SK-N-SH (cell line): ENCODE data around the gene SERPIND1. TPM values are rescaled to one million over a fixed set of nuclear protein-coding genes. Genes with fewer than 3 reads are reported as not detected.

Experiments used
- CTCF ChIA-PET: fragments of 300-600, 350-600 bp; formaldehyde crosslinking; extraction: SDS; loops from one replicate; lab custom pipeline; 2021; lab: Yijun Ruan, JAX
- POLR2A ChIA-PET: fragments of 350-600 bp; sonication (Branson Sonifier 250); formaldehyde crosslinking; extraction: SDS; loops from one replicate; lab custom pipeline; 2020; ENCODE audit warnings: antibody characterized with exemption, inconsistent platforms; lab: Yijun Ruan, JAX
- DNase-seq: peaks from one replicate; pipeline ENCODE4 v3.0.0; 2012
- H2AFZ ChIP-seq: fragments of 200-600 bp; sonication (generic); 2 replicates; pipeline ENCODE4 v1.8.1; 2016; ENCODE audit warnings: antibody characterized with exemption, mild to moderate bottlenecking, low read depth
- H3F3A ChIP-seq: fragments of 200-600 bp; sonication (generic); replicated peaks from 2 replicates; pipeline ENCODE3; 2016; ENCODE audit warnings: antibody characterized with exemption, mild to moderate bottlenecking; ENCODE audit not compliant: insufficient read depth
- H3K27ac ChIP-seq, 2 experiments: fragments of 200-500 bp in 1 of 2; fragments of 200-600 bp in 1 of 2; sonication (Bioruptor generic) in 1 of 2; sonication (generic), shearing (Covaris generic) in 1 of 2; 2 replicates each; pipeline versions ENCODE4 v1.5.1 to v1.6.1; 2014 to 2016; ENCODE audit warnings: low read depth in 2 of 2, inconsistent platforms in 1 of 2, low read length in 1 of 2, mild to moderate bottlenecking in 1 of 2, mixed read lengths in 1 of 2
- H3K27me3 ChIP-seq: fragments of 200-600 bp; sonication (generic), shearing (Covaris generic); 2 replicates; pipeline ENCODE4 v1.6.1; 2016; ENCODE audit warnings: mixed run types; ENCODE audit not compliant: insufficient read depth
- H3K36me3 ChIP-seq, 2 experiments: fragments of 200-500 bp in 1 of 2; fragments of 200-600 bp in 1 of 2; sonication (Bioruptor generic) in 1 of 2; sonication (generic) in 1 of 2; replicated peaks in 1 of 2; 2 replicates each; pipeline versions ENCODE3 to v1.5.1; 2014 to 2016; ENCODE audit warnings: low read length in 1 of 2, mild to moderate bottlenecking in 1 of 2; ENCODE audit not compliant: insufficient read depth in 2 of 2, control insufficient read depth in 1 of 2
- H3K4me1 ChIP-seq, 2 experiments: fragments of 200-500 bp in 1 of 2; fragments of 200-600 bp in 1 of 2; sonication (Bioruptor generic) in 1 of 2; sonication (generic), shearing (Covaris generic) in 1 of 2; 2 replicates each; pipeline versions ENCODE4 v1.5.1 to v1.6.1; 2014 to 2016; ENCODE audit warnings: low read depth in 1 of 2, low read length in 1 of 2, mixed run types in 1 of 2; ENCODE audit not compliant: insufficient read depth in 2 of 2, control insufficient read depth in 1 of 2
- H3K4me2 ChIP-seq: fragments of 200-600 bp; sonication (generic), shearing (Covaris generic); 2 replicates; pipeline ENCODE4 v1.6.1; 2017; ENCODE audit warnings: mixed run types
- H3K4me3 ChIP-seq, 2 experiments: fragments of 200-500 bp in 1 of 2; fragments of 200-600 bp in 1 of 2; sonication (Bioruptor generic) in 1 of 2; sonication (generic), shearing (Covaris generic) in 1 of 2; 2 replicates each; pipeline versions ENCODE4 v1.5.1 to v1.8.1; 2014 to 2016; ENCODE audit warnings: low read depth in 2 of 2, inconsistent platforms in 1 of 2, low read length in 1 of 2, mild to moderate bottlenecking in 1 of 2, mixed read lengths in 1 of 2, moderate library complexity in 1 of 2
- H3K79me2 ChIP-seq: fragments of 200-600 bp; sonication (generic); 2 replicates; pipeline ENCODE4 v1.8.1; 2017; ENCODE audit warnings: mild to moderate bottlenecking; ENCODE audit not compliant: insufficient read depth
- H3K9ac ChIP-seq: fragments of 200-600 bp; sonication (generic); 2 replicates; pipeline ENCODE4 v1.6.1; 2017; ENCODE audit warnings: mixed run types
- H3K9me2 ChIP-seq: fragments of 200-600 bp; sonication (generic); 2 replicates; pipeline ENCODE4 v1.6.1; 2017; ENCODE audit warnings: mixed run types
- H3K9me3 ChIP-seq: fragments of 200-600 bp; sonication (generic); 2 replicates; pipeline ENCODE4 v1.6.1; 2017; ENCODE audit warnings: mixed run types, mild to moderate bottlenecking, moderate library complexity
- H4K20me1 ChIP-seq: fragments of 200-600 bp; sonication (generic); 2 replicates; pipeline ENCODE4 v1.6.1; 2017; ENCODE audit warnings: mild to moderate bottlenecking, mixed run types; ENCODE audit not compliant: insufficient read depth
- CHD2 ChIP-seq: fragments of 150-350 bp; IDR thresholded peaks from 2 replicates; pipeline ENCODE4 v1.6.1; 2018; ENCODE audit warnings: low read length; ENCODE audit not compliant: partially characterized antibody
- ELF1 ChIP-seq: IDR thresholded peaks from 2 replicates; pipeline ENCODE4 v1.4.0; 2012
- EP300 ChIP-seq, 2 experiments: IDR thresholded peaks; 2 replicates each; pipeline versions ENCODE4 v1.4.0 to v1.6.1; 2012; ENCODE audit warnings: borderline replicate concordance in 1 of 2, low read depth in 1 of 2, low read length in 1 of 2
- EZH2phosphoT487 ChIP-seq: fragments of 200-600 bp; sonication (generic); IDR thresholded peaks from 2 replicates; pipeline ENCODE4 v1.6.1; 2017; ENCODE audit warnings: low read depth, mixed run types, mild to moderate bottlenecking, antibody characterized with exemption, moderate library complexity, borderline replicate concordance
- FOSL2 ChIP-seq: IDR thresholded peaks from 2 replicates; pipeline ENCODE4 v1.4.0; 2012; ENCODE audit warnings: low read depth, mild to moderate bottlenecking, moderate library complexity, borderline replicate concordance
- FOXM1 ChIP-seq: IDR thresholded peaks from 2 replicates; pipeline ENCODE4 v1.4.0; 2012; ENCODE audit warnings: low read depth, mild to moderate bottlenecking
- GATA2 ChIP-seq: sonication (generic); formaldehyde crosslinking; IDR thresholded peaks from 2 replicates; pipeline ENCODE4 v1.5.0; 2020; ENCODE audit warnings: mild to moderate bottlenecking, missing genetic modification reagents
- JUND ChIP-seq: IDR thresholded peaks from 2 replicates; pipeline ENCODE4 v1.4.0; 2012
- MEF2A ChIP-seq: IDR thresholded peaks from 2 replicates; pipeline ENCODE4 v1.4.0; 2012; ENCODE audit warnings: low read depth, borderline replicate concordance
- MXI1 ChIP-seq: IDR thresholded peaks from 2 replicates; pipeline ENCODE4 v1.6.1; 2012; ENCODE audit warnings: mild to moderate bottlenecking, low read depth, low read length, improper control_type of control experiment
- NRF1 ChIP-seq: IDR thresholded peaks from 2 replicates; pipeline ENCODE4 v1.6.1; 2012; ENCODE audit warnings: low read depth, mild to moderate bottlenecking, low read length
- POLR2AphosphoS5 ChIP-seq: IDR thresholded peaks from 2 replicates; pipeline ENCODE4 v1.6.1; 2012; ENCODE audit warnings: low read depth, low read length
- RAD21 ChIP-seq: IDR thresholded peaks from 2 replicates; pipeline ENCODE4 v1.6.1; 2012; ENCODE audit warnings: mild to moderate bottlenecking, low read length
- RFX5 ChIP-seq: IDR thresholded peaks from 2 replicates; pipeline ENCODE4 v1.6.1; 2012; ENCODE audit warnings: mild to moderate bottlenecking, improper control_type of control experiment, low read length
- RXRA ChIP-seq: IDR thresholded peaks from 2 replicates; pipeline ENCODE4 v1.4.0; 2012; ENCODE audit warnings: low read depth, mild to moderate bottlenecking, borderline replicate concordance
- SIN3A ChIP-seq: IDR thresholded peaks from 2 replicates; pipeline ENCODE4 v1.6.1; 2012; ENCODE audit warnings: low read depth, mild to moderate bottlenecking, low read length, moderate library complexity, borderline replicate concordance
- SMC3 ChIP-seq: IDR thresholded peaks from 2 replicates; pipeline ENCODE4 v1.6.1; 2012; ENCODE audit warnings: low read depth, low read length, improper control_type of control experiment
- TCF12 ChIP-seq: IDR thresholded peaks from 2 replicates; pipeline ENCODE4 v1.4.0; 2012
- TEAD4 ChIP-seq: IDR thresholded peaks from 2 replicates; pipeline ENCODE4 v1.4.0; 2012; ENCODE audit warnings: mild to moderate bottlenecking, borderline replicate concordance; ENCODE audit not compliant: insufficient read depth
- YY1 ChIP-seq: IDR thresholded peaks from 2 replicates; pipeline ENCODE4 v1.4.0; 2012; ENCODE audit warnings: low read depth, mild to moderate bottlenecking
- WGBS: methylation state at CpG from one replicate; pipeline ENCODE4 v1.1.6; 2017; ENCODE audit warnings: low lambda C conversion rate; 5-methylcytosine and 5-hydroxymethylcytosine counted together
- polyA plus RNA-seq, 3 experiments: library from polyadenylated mRNA; depleted of rRNA; stranded (reverse); fragments of >200 nt; gene quantifications; 2 replicates each; pipeline ENCODE4 v1.2.3, GENCODE V29; 2012
- TF ChIP-seq, protein P1 (sequence below): IDR thresholded peaks from 2 replicates; pipeline ENCODE4 v1.4.0; 2012; ENCODE audit warnings: low read depth, borderline replicate concordance
- TF ChIP-seq, protein P2 (sequence below): IDR thresholded peaks from 2 replicates; pipeline ENCODE4 v1.4.0; 2012; ENCODE audit warnings: low read depth, borderline replicate concordance
- TF ChIP-seq, protein P3 (sequence below): fragments of 150-350 bp; IDR thresholded peaks from 2 replicates; pipeline ENCODE4 v1.6.1; 2017; ENCODE audit warnings: antibody characterized with exemption, low read length, low read depth, borderline replicate concordance
- TF ChIP-seq, protein P4 (sequence below): fragments of 200-600 bp; sonication (generic); IDR thresholded peaks from 2 replicates; pipeline ENCODE4 v1.6.1; 2017; ENCODE audit warnings: antibody characterized with exemption, mild to moderate bottlenecking, moderate library complexity
- TF ChIP-seq, protein P5 (sequence below): IDR thresholded peaks from 2 replicates; pipeline ENCODE4 v1.4.0; 2012; ENCODE audit warnings: low read depth

Gene SERPIND1
- polyA plus RNA-seq, 1 of the 3 experiments (the other 2 are of a cell fraction): not detected

DNA sequence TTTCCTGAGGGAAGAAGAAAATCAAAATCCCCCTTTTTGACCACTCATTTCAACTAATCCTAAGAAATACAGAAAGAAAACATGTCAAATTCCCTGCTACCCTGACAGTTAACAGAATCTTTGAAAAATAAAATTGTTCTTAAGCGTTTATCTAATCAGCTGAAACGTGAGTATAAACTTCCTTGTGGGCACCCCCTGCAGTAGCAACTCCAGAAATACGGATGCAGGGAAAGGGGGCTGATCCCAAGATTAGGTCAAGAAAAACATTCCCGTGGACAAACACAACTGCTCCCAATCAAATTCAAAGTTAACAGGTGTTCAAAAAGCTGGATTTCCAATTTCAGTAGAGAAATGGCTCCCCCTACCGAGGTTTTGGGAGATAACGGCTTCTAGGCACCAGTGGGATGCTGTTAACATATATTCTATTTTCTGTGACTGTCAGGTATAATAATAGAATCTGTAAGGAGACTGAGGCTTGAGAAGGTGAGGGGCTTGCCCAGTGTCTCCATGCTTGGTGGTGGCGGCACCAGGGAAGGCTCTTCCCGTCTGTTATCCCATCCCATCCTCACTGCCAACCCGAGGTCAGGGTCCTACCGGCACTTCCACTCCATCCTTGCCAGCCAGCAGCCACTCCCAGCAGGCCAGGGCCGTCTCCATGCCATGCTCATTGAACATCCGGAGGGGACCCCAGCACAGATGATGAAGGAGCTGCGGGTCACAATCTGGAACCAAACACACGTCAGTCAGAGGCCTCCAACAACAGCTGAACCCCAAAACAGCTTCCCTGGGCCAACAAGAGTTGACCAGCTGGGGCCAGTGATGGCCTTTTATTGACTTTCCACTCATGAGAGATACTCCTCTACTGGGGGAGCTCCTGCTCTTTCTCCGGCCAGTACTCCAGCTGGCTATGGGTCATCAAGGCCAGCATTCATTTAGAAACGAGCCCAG is 32.0 kb upstream of the SERPIND1 start:
- H3K4me3 ChIP-seq: no peak overlapping the region; a peak in 1 of 4 replicates
- no peaks in the 10 kb centered on the region for H3K9me3 ChIP-seq
- H3K4me1 ChIP-seq: no peaks in the 10 kb centered on the region; a peak in 2 of 4 replicates
- no peak for TF ChIP-seq EZH2phosphoT487
- no peak for TF ChIP-seq MXI1
- peak; percentile 19; the same call in 1 of the 2 replicates for TF ChIP-seq SMC3
- TF ChIP-seq NRF1: no peak
- TF ChIP-seq RXRA: no peak
- TF ChIP-seq YY1: no peak
- TF ChIP-seq RAD21: peak; percentile 69
- TF ChIP-seq GATA2 (CRISPR knock-in tag): 0 out of 2 replicates have a peak, but pooled peaks have one; percentile 5
- TF ChIP-seq FOSL2: no peak
- TF ChIP-seq, protein P1, sequence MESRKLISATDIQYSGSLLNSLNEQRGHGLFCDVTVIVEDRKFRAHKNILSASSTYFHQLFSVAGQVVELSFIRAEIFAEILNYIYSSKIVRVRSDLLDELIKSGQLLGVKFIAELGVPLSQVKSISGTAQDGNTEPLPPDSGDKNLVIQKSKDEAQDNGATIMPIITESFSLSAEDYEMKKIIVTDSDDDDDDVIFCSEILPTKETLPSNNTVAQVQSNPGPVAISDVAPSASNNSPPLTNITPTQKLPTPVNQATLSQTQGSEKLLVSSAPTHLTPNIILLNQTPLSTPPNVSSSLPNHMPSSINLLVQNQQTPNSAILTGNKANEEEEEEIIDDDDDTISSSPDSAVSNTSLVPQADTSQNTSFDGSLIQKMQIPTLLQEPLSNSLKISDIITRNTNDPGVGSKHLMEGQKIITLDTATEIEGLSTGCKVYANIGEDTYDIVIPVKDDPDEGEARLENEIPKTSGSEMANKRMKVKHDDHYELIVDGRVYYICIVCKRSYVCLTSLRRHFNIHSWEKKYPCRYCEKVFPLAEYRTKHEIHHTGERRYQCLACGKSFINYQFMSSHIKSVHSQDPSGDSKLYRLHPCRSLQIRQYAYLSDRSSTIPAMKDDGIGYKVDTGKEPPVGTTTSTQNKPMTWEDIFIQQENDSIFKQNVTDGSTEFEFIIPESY: no peak
- TF ChIP-seq RFX5: no peak
- TF ChIP-seq, protein P2, sequence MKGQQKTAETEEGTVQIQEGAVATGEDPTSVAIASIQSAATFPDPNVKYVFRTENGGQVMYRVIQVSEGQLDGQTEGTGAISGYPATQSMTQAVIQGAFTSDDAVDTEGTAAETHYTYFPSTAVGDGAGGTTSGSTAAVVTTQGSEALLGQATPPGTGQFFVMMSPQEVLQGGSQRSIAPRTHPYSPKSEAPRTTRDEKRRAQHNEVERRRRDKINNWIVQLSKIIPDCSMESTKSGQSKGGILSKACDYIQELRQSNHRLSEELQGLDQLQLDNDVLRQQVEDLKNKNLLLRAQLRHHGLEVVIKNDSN: no peak
- no peak for TF ChIP-seq EP300 (IDR thresholded peaks at IDR 0.05; ENCODE audit: borderline replicate concordance in 1 of 2, low read depth in 1 of 2, low read length in 1 of 2)
- TF ChIP-seq FOXM1: no peak
- TF ChIP-seq TEAD4: no peak
- TF ChIP-seq, protein P3, sequence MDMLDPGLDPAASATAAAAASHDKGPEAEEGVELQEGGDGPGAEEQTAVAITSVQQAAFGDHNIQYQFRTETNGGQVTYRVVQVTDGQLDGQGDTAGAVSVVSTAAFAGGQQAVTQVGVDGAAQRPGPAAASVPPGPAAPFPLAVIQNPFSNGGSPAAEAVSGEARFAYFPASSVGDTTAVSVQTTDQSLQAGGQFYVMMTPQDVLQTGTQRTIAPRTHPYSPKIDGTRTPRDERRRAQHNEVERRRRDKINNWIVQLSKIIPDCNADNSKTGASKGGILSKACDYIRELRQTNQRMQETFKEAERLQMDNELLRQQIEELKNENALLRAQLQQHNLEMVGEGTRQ: no peak
- TF ChIP-seq, protein P4, sequence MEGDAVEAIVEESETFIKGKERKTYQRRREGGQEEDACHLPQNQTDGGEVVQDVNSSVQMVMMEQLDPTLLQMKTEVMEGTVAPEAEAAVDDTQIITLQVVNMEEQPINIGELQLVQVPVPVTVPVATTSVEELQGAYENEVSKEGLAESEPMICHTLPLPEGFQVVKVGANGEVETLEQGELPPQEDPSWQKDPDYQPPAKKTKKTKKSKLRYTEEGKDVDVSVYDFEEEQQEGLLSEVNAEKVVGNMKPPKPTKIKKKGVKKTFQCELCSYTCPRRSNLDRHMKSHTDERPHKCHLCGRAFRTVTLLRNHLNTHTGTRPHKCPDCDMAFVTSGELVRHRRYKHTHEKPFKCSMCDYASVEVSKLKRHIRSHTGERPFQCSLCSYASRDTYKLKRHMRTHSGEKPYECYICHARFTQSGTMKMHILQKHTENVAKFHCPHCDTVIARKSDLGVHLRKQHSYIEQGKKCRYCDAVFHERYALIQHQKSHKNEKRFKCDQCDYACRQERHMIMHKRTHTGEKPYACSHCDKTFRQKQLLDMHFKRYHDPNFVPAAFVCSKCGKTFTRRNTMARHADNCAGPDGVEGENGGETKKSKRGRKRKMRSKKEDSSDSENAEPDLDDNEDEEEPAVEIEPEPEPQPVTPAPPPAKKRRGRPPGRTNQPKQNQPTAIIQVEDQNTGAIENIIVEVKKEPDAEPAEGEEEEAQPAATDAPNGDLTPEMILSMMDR: peak; percentile 56
- TF ChIP-seq, protein P5, sequence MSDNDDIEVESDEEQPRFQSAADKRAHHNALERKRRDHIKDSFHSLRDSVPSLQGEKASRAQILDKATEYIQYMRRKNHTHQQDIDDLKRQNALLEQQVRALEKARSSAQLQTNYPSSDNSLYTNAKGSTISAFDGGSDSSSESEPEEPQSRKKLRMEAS: no peak
- TF ChIP-seq CHD2: no peak
- no peak for TF ChIP-seq SIN3A
- no peak for TF ChIP-seq TCF12
- TF ChIP-seq MEF2A: no peak
- TF ChIP-seq JUND: no peak
- TF ChIP-seq POLR2AphosphoS5: no peak
- TF ChIP-seq ELF1: no peak
- H3K9ac ChIP-seq: no peak overlapping the region
- ChIA-PET POLR2A (no interaction called here), CTCF (interaction anchor here (0.6 to 2.9 kb wide), 23 partner anchors 10 to 367 kb away, joined by 3 to 29 read pairs (median 4); partner anchors contain the start of gene SERPIND1)
- no peaks in the 10 kb centered on the region for H3K9me2 ChIP-seq
- peak; percentile 66 for DNase-seq
- H4K20me1 ChIP-seq: no peaks in the 10 kb centered on the region
- no peaks in the 10 kb centered on the region for H3K79me2 ChIP-seq
- H3K36me3 ChIP-seq: peaks cover 26 to 38% of the 10 kb centered on the region in 2 experiments
- no peak overlapping the region; a peak in 1 of 4 replicates for H3K27ac ChIP-seq
- H2AFZ ChIP-seq: no peak overlapping the region
- no peaks in the 10 kb centered on the region for H3F3A ChIP-seq
- H3K4me2 ChIP-seq: no peak overlapping the region
- WGBS: 65% methylated on average over 9 of the region's 16 CpGs
- H3K27me3 ChIP-seq: no peaks in the 10 kb centered on the region
